Mesodermal cell (in vitro differentiated cells): ENCODE measurements around the gene NPBWR2.
A peak's percentile ranks its signal among the peaks of the same experiment; 100 is the strongest.
"Not testable (repeated sequence)": the region's sequence is repeated elsewhere in the genome, so short reads cannot be mapped to it uniquely, and the experiment has no call there.

Experiments
- H3K27ac ChIP-seq: 2 replicates; pipeline ENCODE4 v1.7.0; 2013; ENCODE audit warnings: mild to moderate bottlenecking, low read depth, low read length, moderate library complexity; ENCODE audit not compliant: severe bottlenecking
- H3K36me3 ChIP-seq: 2 replicates; pipeline ENCODE4 v1.7.1; 2013; ENCODE audit warnings: mild to moderate bottlenecking, low read length, moderate library complexity; ENCODE audit not compliant: control insufficient read depth, insufficient read depth
- H3K4me1 ChIP-seq: one replicate; pipeline ENCODE4 v1.7.1; 2013; ENCODE audit warnings: mild to moderate bottlenecking, low read length; ENCODE audit not compliant: insufficient read depth, control insufficient read depth, poor library complexity, severe bottlenecking
- H3K4me3 ChIP-seq: 2 replicates; pipeline ENCODE4 v1.7.0; 2013; ENCODE audit warnings: low read length, control low read depth, mild to moderate bottlenecking; ENCODE audit not compliant: insufficient read depth, poor library complexity, severe bottlenecking; ENCODE audit errors: extremely low read depth
- H3K9me3 ChIP-seq: 2 replicates; pipeline ENCODE4 v1.7.1; 2013; ENCODE audit warnings: mild to moderate bottlenecking, low read length, moderate library complexity; ENCODE audit not compliant: control insufficient read depth
- WGBS, 2 experiments: methylation state at CpG; one replicate each; pipeline ENCODE4 v1.1.5; 2013; ENCODE audit warnings: missing lambda C conversion rate in 2 of 2; ENCODE audit not compliant: insufficient coverage in 2 of 2; 5-methylcytosine and 5-hydroxymethylcytosine counted together

Gene NPBWR2

DNA sequence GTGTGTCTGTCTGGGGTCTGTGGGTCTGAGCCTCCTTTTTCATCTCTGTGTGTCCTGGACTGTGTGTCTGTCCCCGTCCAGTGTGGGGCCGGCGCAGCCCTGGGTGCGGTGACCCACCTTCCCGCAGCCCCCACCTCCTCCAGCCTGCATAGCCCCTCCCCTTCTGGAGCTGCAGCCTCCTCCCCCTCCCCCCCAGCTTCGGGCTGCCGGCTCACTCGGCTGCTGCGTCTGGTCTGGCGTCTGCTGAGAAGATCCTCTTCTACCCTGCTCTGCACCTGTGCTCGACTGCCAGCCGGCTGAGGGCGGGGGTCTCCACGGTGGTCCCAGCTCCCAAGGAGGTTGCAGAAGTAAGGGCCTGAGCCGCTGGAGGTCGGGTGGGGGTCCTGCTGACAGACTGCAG, 15.6 kb downstream of the NPBWR2 start:
- Histone ChIP-seq H3K9me3 (peaks cover 2% of the 10 kb centered on the region), H3K4me3 (no peak overlapping the region), H3K27ac (no peak overlapping the region), H3K36me3 (no peaks in the 10 kb centered on the region), H3K4me1 (no peaks in the 10 kb centered on the region)
- WGBS, 2 experiments, result 27 to 35% methylated on average over 11 to 16 of the region's 16 CpGs

DNA sequence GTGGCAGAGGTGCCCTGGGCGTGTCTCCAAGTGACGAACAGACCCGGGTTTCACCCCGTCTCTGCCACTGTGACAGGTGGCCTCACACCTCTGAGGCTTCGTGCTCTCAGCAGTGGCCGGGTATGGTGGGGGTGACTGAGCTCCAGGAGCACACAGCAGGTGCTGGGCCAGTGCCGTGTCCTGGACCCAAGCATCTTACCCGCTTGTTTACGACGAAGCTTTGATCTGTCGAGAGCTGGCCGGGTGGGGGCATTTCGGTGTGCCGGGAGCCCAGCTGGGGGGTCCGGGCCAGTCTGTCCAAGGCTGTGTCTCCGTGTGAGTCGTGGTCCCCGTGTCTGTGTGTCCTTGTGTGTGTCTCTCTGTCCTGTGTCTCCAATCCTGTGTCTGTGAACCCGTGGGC, 16.0 kb downstream of the NPBWR2 start:
- Histone ChIP-seq H3K4me3 (no peak overlapping the region), H3K4me1 (no peaks in the 10 kb centered on the region), H3K27ac (no peak overlapping the region), H3K9me3 (peaks cover 4% of the 10 kb centered on the region), H3K36me3 (no peaks in the 10 kb centered on the region)
- 84 to 85% methylated on average over 18 to 19 of the region's 19 CpGs for WGBS, 2 experiments

DNA sequence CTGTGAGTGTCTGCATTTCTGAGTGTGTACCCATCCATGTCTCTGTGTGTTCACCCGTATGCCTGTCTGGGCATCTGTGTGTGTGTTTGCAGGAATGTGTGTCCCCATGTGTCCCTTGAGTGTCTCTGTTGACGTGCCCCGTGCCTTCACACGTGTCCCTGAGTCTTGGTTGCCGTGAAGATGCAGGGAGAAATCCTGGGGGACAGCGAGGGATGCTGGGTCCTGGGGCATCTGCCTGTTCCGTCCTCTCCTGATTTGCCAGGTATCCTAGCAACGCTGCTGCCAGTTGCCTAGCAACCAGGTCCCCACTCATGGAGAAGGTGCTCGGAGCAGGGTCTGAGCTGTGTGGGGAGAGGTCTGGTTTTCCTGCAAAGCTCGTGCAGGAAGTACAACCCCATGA, 17.2 kb downstream of the NPBWR2 start:
- Histone ChIP-seq H3K9me3 (peaks cover 4% of the 10 kb centered on the region), H3K36me3 (no peaks in the 10 kb centered on the region), H3K4me1 (no peaks in the 10 kb centered on the region), H3K27ac (no peak overlapping the region), H3K4me3 (no peak overlapping the region)
- 71 to 82% methylated on average over 8 to 10 of the region's 10 CpGs for WGBS, 2 experiments

DNA sequence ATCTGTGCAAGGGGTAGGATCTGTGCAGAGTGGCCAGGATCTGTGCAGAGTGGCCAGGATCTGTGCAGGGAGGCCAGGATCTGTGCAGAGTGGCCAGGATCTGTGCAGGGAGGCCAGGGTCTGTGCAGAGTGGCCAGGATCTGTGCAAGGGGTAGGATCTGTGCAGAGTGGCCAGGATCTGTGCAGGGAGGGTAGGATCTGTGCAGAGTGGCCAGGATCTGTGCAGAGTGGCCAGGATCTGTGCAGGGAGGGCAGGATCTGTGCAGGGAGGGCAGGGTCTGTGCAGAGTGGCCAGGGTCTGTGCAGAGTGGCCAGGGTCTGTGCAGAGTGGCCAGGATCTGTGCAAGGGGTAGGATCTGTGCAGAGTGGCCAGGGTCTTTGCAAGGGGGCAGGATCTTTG, 18.8 kb downstream of the NPBWR2 start:
- not testable (repeated sequence) for H3K36me3 ChIP-seq, H3K9me3 ChIP-seq, H3K27ac ChIP-seq, H3K4me3 ChIP-seq, H3K4me1 ChIP-seq

DNA sequence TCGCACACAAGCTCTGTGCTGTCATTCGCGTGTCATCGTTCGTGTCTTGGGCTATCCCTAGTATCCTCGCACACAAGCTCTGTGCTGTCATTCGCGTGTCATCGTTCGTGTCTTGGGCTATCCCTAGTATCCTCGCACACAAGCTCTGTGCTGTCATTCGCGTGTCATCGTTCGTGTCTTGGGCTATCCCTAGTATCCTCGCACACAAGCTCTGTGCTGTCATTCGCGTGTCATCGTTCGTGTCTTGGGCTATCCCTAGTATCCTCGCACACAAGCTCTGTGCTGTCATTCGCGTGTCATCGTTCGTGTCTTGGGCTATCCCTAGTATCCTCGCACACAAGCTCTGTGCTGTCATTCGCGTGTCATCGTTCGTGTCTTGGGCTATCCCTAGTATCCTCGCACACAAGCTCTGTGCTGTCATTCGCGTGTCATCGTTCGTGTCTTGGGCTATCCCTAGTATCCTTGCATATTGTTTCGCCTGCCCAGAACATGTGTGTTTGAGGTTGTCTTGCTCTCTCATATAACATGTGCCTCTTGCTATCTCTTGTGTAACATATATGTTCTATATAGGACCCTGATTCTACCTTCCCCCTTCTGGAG, 20.0 kb downstream of the NPBWR2 start:
- WGBS, 2 experiments, result 95% methylated on average over 4 of the region's 36 CpGs; no CpG with 5 or more reads in 1 of the 2 experiments
- H3K9me3 ChIP-seq, H3K36me3 ChIP-seq, H3K4me1 ChIP-seq, H3K27ac ChIP-seq, H3K4me3 ChIP-seq: not testable (repeated sequence)

DNA sequence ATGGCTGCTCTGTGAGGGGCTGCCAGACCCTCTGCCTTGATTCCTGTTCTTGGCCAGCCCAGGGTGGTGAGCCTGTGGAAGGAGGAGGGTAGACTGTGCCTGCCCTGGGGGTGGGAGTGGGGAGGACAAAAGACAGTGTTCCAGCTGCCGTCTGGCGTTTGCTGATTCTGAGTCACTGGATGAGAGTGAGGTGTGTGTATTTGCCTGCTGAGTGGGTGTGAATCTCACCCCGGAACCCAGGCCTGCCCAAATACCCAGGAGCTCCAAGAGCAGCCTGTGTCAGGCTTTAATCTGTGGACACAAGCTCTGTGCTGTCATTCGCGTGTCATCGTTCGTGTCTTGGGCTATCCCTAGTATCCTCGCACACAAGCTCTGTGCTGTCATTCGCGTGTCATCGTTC, 20.6 kb downstream of the NPBWR2 start:
- Histone ChIP-seq H3K4me1 (peaks cover 4% of the 10 kb centered on the region), H3K4me3 (no peak overlapping the region), H3K36me3 (no peaks in the 10 kb centered on the region), H3K9me3 (peaks cover 4% of the 10 kb centered on the region), H3K27ac (no peak overlapping the region)
- WGBS, 2 experiments, result 74 to 92% methylated on average over 2 to 3 of the region's 11 CpGs

DNA sequence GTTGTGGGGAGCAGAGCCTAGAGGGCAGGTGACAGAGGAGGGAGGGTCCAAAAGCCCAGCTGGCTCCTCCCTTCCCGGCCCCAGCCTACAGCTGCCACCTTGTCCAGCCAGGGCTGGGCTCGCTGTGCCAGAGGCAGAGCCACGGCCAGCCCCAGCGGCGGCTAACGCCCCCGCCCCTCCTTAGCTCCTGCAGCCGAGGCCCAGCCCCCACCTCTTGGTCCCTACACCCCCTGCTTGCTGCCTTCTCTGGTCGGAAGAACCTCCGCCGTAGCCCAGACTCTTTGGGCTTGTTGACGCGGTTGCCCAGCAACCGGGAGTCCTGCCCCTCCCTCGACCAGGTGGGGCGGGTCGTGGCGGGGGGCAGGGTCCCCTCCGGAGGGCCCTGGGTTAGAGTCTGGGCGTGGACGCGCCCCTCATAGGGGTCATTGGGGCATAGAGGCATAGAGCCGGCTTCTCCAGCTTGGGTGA, 22.6 kb downstream of the NPBWR2 start:
- Histone ChIP-seq H3K9me3 (peaks cover 4% of the 10 kb centered on the region), H3K27ac (no peak overlapping the region), H3K36me3 (no peaks in the 10 kb centered on the region), H3K4me3 (no peak overlapping the region), H3K4me1 (peaks cover 4% of the 10 kb centered on the region)
- 8 to 15% methylated on average over 10 to 16 of the region's 23 CpGs for WGBS, 2 experiments

DNA sequence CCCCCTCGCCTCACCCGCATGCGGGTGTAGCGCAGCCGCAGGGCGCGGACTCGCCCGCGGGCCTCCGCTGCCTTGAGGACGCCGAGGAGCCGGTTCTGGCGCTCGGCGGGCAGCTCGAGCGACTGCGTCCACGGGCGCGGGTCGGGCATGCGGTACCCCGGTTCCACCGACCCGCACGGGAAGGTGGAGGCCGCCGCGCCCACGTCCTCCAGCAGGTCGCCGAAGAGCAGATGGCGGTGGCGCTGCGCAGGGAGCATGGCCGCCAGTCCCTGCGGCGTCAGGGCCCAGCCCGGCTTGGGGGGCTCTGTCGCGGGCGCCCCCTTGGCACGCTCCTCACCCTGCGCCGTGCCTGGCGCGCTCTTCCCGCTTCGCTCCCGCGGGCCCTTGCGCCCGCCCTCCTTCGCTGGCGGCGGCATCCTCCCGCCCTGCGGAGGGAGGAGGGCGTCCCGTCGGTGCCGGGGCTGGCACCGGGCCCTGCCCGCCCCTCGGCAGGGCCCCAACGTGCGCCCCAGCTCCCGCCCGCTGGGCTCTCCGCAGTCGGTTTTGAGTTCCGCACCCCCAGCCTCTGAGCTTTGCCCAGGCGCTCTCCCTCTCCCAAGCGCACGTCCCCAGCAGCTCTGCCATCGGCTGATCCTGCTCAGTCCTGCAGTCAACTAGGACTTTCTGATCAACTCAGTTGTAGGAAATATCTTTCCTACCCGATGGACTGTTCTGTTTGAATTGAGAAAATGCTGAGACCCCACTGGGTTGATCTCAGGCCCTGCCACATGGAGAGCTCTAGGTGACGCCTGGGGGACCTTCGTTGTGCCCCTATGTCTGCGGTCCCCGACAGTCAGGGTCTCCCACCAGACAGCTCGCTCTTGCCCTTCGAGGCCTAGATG, 23.3 kb downstream of the NPBWR2 start, which contains the start of gene LKAAEAR1:
Gene LKAAEAR1, minus strand, starts transcription at position 595 of the 881 bp plus-strand sequence. Its CDS starts 179 bp downstream, at position 416.
- Histone ChIP-seq H3K9me3 (peaks cover 4% of the 10 kb centered on the region), H3K4me1 (peaks cover 4% of the 10 kb centered on the region), H3K4me3 (peak within 1 kb of the TSS; percentile 44), H3K27ac (no peak within 1 kb of the TSS), H3K36me3 (no peaks in the 10 kb centered on the region)
- 4 to 6% methylated on average over 73 to 75 of the region's 86 CpGs for WGBS, 2 experiments

DNA sequence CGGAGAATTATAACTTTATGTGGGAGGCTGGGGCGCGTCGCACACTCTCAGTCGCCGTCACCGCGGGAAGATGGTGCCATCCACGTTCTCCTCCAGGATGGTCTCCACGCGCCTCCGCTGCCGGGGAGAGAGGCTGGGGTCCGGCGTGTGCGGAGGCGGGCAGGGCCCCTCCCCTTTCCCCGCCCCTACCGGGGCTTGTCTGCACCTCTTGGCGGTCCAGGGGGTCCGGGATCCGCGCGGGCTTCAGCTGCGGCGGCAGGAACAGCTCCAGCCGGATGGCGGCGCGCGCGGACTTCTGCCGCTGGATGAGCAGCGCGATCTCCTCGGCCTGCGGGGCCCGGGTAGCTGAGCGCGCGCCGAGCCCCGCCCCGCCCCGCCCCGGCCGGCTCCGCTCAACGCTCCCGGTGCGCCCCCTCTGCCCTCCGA, 24.0 kb downstream of the NPBWR2 start:
- Histone ChIP-seq H3K27ac (no peak overlapping the region), H3K4me3 (peak overlapping the region; percentile 44), H3K36me3 (no peaks in the 10 kb centered on the region), H3K4me1 (peaks cover 9% of the 10 kb centered on the region), H3K9me3 (peaks cover 4% of the 10 kb centered on the region)
- WGBS, 2 experiments, result 3 to 4% methylated on average over 29 to 42 of the region's 52 CpGs

DNA sequence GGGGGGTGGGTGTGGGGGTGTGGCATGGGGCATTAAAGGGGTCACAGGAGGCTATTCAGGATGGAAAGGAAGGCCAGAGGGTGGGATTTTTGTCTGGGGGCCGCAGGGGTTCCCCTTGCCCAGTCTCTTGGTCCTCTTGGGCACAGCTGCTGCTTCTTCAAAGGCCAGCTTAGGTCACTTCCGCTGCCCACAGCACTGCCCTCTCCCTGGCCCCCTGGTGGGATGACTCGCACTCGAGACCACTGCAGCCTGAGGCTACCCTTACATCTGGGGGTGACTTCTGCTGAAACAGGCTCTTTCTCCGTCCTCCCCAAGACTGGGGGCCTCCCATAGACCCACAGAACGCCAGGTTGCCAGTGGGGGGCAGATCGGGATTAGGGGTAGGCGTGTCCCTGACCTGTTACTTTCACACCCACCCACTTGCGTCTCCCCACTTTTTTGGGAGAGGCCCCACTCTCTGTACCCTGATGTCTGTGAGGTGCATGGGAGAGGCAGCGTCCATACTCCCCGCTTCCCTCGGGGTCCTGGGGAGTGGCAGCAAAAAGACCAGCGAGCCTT, 24.5 kb downstream of the NPBWR2 start:
- no peak overlapping the region for H3K27ac ChIP-seq
- 25 to 32% methylated on average over 7 to 11 of the region's 13 CpGs for WGBS, 2 experiments
- H3K4me1 ChIP-seq, result peaks cover 11% of the 10 kb centered on the region
- no peak overlapping the region for H3K4me3 ChIP-seq
- peaks cover 4% of the 10 kb centered on the region for H3K9me3 ChIP-seq
- H3K36me3 ChIP-seq, result no peaks in the 10 kb centered on the region
